OCI-LY1 (cell line): Measurements from ENCODE around the gene GORASP1.

ENCODE experiments used
- CTCF ChIP-seq: fragments of 200-600 bp; sonication (generic), shearing (Covaris generic); IDR thresholded peaks from 2 replicates; pipeline ENCODE4 v1.5.1; 2017; ENCODE audit warnings: mild to moderate bottlenecking, antibody characterized with exemption, low read length, moderate library complexity, mixed read lengths
- EZH2 ChIP-seq: fragments of 200-600 bp; sonication (generic), shearing (Covaris generic); IDR thresholded peaks from 2 replicates; pipeline ENCODE4 v1.8.0; 2017; ENCODE audit warnings: borderline replicate concordance, mixed run types, mild to moderate bottlenecking, antibody characterized with exemption, low read length, moderate library complexity, mixed read lengths

DNA sequence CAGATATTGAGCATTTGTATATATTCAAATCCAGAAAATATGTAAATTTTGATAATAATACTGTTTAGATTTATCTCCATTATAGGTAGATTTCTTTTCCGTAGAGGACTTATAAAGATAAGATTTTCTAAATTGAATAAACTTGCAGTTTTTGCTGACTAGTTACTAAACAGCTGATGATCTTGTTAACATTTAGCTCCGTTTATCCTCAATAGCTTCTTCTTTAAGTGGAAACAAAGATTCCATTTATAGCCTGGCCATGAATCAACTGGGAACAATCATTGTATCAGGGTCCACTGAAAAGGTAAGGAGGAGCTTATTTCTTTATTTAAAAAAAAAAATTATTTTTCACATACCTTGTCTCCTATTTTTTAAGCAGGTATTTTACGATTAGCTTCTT, 38.9 kb downstream of the GORASP1 start:
- TF ChIP-seq EZH2, result no peak
- TF ChIP-seq CTCF, result no peak
